ENCODE data around the gene KCNT2.
"Not testable (repeated sequence)": the region's sequence is repeated elsewhere in the genome, so short reads cannot be mapped to it uniquely, and the experiment has no call there.

Gene KCNT2

DNA sequence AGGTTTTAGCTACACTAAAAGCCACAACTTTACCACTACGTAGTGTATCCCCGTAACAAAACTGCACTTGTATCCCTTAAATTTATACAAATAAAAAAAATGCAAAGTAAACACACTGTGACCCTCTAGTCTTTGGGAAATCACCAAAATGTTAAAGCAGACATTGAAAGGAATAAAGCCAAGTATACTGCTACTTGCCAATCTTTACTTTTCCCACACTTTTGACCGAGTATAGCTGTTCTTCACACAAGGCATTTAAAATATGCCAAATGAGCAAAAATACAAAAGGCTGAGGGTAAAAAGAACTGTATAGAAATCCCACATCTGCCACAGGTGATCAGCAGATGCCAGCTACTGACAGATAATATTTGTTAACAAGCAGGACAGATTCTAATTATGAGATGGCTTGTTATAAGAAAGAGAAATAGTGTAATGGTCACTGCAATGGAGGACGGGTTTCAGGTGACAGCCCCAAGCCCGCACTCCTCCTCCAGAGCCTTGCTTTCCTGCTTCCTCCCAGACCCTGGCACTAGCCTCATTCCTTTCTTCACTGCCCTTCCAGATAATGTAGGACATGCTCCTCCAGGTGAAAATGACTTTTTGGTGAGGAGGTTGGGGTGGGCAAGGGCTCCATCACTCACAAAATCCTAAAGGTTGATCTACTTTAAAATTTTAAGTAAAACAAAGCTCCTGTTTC, 18.1 kb downstream of the KCNT2 start:
- DNase-seq: no peak

DNA sequence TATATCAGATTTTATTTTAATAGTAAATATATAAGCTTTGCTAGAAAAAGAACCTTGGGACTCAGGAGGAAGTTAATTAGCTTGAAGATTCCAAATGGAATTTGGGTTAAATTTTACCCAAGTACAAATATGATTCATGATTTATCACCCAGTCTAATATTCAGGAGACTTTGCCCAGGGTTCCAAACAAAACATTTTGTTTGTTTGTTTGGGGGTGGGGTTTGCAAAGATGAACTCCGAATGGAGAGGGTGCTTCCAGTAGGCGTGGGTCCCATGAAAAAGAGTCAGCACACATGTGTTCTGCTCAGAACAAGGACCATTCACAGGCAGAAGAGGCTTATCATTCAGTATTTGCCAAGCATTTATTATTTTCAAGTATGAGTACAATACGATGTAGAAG, 23.5 kb downstream of the KCNT2 start:
- DNase-seq: no peak

DNA sequence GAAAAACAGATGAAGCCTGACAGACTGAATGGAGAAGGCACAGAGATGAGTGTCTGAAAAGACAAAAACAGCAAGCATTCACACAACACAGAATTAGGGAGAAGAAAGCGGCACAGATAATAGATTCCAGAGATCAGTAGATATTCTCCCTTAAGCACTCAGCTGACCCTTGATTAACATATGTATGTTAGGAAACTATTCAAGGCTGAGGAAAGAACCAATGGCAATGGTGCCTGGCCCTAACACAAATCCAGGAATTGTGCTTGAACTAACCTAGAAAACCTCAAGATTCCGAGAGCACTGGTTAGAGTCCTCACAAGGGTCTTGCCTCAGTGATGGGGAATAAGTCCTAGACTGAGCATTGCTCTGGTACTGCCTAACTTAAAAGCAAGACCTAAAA, 30.9 kb downstream of the KCNT2 start:
- no peak for DNase-seq

DNA sequence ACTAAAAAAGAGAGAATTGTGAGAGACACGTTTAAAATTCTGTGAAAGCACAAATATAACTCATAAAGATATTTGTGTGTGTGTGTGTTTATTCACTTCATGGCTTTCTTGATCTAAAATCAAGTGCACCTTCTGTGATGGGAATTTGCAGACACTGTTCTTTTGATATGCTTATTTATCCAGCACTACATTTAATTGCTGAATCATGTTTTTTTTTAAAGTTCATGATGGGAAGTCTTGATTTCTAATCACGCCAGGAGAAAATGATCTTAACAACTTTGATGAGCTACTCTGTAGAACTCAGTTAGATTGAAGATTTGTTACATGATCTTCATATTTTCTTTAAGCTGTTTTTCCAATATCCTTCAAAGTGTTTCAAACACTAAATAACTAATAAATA, 35.0 kb downstream of the KCNT2 start:
- DNase-seq: no peak

DNA sequence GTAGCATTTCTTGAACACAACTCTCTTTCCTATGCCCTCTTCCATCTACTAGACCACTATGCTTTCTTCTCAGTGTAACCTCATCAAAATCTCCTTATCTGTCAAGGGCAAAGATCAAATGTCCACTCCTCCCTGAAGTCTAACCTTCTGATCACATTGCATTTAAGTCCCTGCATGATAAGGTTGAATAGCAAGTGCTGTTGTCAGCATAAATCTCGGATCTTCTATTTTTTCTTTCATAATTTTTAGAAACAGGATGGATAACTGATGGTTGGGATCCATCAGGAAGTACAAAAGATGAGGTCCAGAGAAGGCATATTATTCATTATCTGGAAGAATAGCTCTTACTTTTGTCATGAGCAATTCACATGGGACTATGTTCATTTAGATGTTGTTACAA, 41.0 kb downstream of the KCNT2 start:
- DNase-seq: no peak

- DNase-seq: no peak
These were observed 44.5 kb downstream of the KCNT2 start for GRCh38 chr1:196563768-196564167.

- no peak for DNase-seq
These were observed 48.9 kb downstream of the KCNT2 start for GRCh38 chr1:196559314-196559713.

- DNase-seq: no peak
These were observed 49.8 kb downstream of the KCNT2 start for GRCh38 chr1:196558411-196558810.

DNA sequence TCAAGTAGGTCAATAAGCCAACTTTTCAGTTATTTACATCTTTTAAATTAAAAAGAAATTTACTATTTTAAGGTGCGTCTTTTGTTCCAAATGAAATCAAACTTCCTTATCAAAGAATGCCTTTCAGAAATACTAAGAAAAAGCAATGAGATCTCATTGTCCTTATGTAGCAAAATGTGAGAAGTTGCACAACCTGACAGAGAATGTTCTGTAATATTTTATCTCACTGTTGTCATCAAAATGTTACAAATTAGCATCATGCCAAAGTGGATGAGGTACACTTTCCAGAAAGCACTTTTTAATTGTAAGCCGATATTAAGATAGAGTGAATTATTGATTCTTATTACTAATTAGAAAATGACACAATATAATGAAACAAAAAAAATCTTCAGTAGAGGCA, 50.4 kb downstream of the KCNT2 start:
- DNase-seq: no peak

- DNase-seq: no peak
These were observed 57.5 kb downstream of the KCNT2 start for GRCh38 chr1:196550731-196551130.

GRCh38 chr1:196546272-196547111, 61.7 kb downstream of the KCNT2 start:
- DNase-seq: no peak

- no peak for DNase-seq
These were observed 63.0 kb downstream of the KCNT2 start for GRCh38 chr1:196545222-196545621.

- DNase-seq: no peak
These were observed 63.6 kb downstream of the KCNT2 start for GRCh38 chr1:196544617-196545016.

DNA sequence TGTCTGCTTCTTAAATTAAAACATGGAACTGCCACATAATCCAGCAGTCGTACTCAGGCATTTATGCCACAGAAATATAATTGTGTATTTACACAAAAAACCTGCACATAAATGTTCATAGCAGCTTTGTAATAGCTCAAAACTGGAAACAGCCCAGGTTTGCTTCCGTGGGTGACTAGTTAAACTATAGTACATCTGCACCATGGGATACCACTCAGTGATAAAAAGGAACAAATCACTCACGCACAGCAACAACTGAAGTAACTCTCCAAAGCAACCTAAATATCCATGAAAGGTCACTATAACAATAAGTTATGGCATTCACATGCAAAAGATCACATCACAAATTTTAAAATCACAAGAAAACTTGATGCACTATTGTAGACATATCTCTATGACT, 64.4 kb downstream of the KCNT2 start:
- DNase-seq: no peak

- no peak for DNase-seq
These were observed 69.8 kb downstream of the KCNT2 start for GRCh38 chr1:196538473-196538872.

DNA sequence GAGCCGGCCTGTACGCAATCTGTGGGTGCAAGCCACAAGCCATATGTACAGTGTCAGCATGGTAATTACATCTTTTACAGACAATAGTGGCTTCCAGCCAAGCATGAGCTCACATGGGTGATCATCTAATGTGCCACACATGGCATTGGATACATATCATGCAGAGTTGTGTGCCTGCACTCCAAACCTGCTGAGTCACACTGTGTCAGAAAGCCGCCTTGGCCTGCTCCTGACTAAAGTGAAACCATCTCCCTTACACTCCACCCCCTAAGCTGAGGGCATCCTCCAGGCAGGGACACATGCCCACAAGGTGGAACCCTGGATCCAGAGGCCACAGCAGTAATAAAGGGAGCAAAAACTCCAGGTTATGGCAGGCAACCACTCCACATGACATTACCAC, 72.5 kb downstream of the KCNT2 start:
- DNase-seq: no peak

DNA sequence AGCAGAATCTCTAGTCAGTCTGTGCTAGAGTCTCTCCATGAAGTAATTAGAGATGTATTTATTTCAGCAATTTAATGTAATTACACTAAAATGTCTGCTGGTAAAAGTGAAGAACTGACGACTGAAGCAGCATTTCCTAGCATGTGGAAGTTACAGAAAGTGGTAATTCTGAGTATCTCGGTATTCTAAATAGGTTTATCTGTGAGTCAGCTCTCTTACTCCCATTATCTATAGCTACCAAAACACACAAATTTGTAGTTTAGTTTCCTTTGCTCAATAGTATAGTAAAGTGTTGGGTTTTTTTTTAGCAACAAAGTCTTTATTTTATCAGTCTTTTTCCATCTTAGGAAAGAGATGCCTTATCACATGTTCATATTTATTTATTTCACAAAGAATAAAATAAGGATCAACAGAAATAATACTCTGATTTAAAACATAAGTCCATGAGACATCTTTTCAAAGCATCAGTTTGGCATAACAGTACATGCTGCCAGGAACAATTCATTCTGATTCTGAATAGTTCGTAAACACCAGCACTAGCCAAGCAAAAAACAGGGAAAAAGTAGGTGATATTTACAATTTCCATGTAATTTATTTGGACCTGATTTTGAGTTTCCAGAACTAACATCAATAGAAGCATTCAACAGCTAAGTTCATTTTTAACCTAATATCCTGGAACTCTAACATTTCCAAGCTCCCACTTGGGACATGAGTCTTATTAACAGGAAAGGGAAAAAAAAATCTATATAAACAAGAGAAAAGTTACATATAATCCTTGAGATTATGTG, 76.3 kb downstream of the KCNT2 start:
- no peak for DNase-seq

- DNase-seq: no peak
These were observed 80.3 kb downstream of the KCNT2 start for GRCh38 chr1:196527919-196528318.

DNA sequence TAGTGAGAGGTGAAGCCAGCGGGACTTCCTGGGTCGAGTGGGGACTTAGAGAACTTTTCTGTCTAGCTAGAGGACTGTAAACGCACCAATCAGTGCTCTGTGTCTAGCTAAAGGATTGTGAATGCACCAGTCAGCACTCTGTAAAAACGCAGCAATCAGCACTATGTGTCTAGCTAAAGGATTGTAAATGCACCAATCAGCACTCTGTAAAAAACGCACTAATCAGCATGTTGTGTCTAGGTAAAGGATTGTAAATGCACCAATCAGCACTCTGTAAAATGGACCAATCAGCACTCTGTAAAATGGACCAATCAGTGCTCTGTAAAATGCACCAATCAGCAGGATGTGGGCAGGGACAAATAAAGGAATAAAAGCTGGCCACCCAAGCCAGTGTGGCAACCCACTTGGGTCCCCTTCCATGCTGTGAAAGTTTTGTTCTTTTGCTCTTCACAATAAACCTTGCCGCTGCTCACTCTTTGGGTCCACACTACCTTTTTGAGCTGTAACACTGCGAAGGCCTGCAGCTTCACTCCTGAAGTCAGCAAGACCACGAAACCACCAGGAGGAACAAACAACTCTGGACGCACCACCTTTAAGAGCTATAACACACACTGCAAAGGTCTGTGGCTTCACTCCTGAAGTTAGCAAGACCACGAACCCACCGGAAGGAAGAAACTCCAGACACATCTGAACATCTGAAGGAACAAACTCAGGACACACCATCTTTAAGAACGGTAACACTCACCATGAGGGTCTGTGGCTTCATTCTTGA, 85.5 kb downstream of the KCNT2 start:
- not testable (repeated sequence) for DNase-seq

GRCh38 chr1:196517193-196517592, 91.0 kb downstream of the KCNT2 start:
- DNase-seq: no peak

DNA sequence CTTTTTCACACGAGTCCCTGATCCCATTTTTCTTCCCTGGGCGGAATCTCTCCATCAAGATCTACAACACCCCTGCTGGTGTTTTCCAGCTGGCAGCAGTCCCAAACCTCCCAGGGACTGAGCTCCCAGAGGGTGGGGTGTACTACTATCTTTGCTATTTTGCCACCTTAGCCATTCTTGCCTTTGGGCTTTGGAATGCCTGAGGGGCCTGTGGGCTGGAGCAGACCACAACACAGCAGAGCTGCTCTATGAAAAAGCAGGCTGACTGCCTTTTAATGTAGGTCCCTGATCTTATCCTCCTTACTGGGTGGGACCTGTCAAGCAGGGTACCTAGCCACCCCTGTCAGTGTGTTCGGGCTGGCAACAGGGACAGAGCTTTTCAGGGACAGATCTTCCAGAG, 91.9 kb downstream of the KCNT2 start:
- DNase-seq: no peak

DNA sequence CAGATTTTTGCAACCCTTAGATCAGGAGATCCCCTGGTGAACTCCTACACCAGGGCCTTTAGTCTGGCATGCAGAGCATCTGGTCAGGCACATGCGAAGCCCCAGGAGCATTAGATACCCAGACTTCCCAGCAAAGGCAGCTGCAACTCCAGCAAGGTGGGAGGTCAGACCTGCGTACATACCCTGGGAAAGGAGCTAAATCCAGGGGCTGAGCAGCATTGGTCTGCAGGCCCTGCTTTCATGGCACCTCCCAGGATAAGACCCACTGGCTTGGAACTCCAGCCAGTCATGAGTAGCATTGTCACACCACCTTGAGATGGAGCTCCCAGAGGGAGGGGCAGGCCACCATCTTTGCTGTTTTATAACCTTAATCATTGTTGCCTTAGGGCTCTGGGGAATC, 92.3 kb downstream of the KCNT2 start:
- no peak for DNase-seq

GRCh38 chr1:196513821-196514220, 94.4 kb downstream of the KCNT2 start:
- DNase-seq: no peak

All from activated CD4-positive, CD25-positive, alpha-beta regulatory T cell treated with anti-CD3 and anti-CD28 coated beads, Interleukin-2, amount 50 U/mL, for 72 hours (primary cell).